GM12878 (cell line): Measurements from ENCODE around the gene PNMA8C.

Experiments
- CBX3 ChIP-seq: fragments of 200-600 bp; sonication (generic); IDR thresholded peaks from 2 replicates; pipeline ENCODE4 v1.6.1; 2016; ENCODE audit warnings: low read depth, borderline replicate concordance
- CREB1 ChIP-seq: IDR thresholded peaks from 2 replicates; pipeline ENCODE4 v1.6.1; 2012; ENCODE audit warnings: low read depth, mild to moderate bottlenecking, inconsistent platforms
- CTCF ChIP-seq, 3 experiments: IDR thresholded peaks in 2 of 3; conservative IDR thresholded peaks in 1 of 3; 2 replicates each; pipeline ENCODE4 v1.5.1; 2011; ENCODE audit warnings: low read depth in 3 of 3, low read length in 3 of 3, mild to moderate bottlenecking in 3 of 3, control low read depth in 2 of 3, moderate library complexity in 2 of 3, inconsistent platforms in 1 of 3, mixed read lengths in 1 of 3; ENCODE audit not compliant: control insufficient read depth in 2 of 3, insufficient read depth in 1 of 3; ENCODE audit errors: extremely low read depth in 1 of 3
- EZH2 ChIP-seq: IDR thresholded peaks from 2 replicates; pipeline ENCODE4 v1.6.1; 2012; ENCODE audit warnings: low read depth, mild to moderate bottlenecking, control low read depth, inconsistent platforms, low read length, borderline replicate concordance; ENCODE audit not compliant: control insufficient read depth
- RAD51 ChIP-seq: fragments of 450-650 bp; IDR thresholded peaks from 2 replicates; pipeline ENCODE4 v1.6.1; 2016; ENCODE audit warnings: moderate library complexity, mild to moderate bottlenecking, inconsistent platforms
- RBBP5 ChIP-seq: fragments of 200-600 bp; sonication (generic); conservative IDR thresholded peaks from 2 replicates; pipeline ENCODE4 v1.6.1; 2016
- RCOR1 ChIP-seq: conservative IDR thresholded peaks from 2 replicates; pipeline ENCODE4 v1.6.1; 2012; ENCODE audit warnings: low read depth, low read length, improper control_type of control experiment
- SUZ12 ChIP-seq: fragments of 200-600 bp; sonication (generic); IDR thresholded peaks from one replicate; pipeline ENCODE4 v1.6.1; 2018; ENCODE audit warnings: antibody characterized with exemption, mild to moderate bottlenecking; ENCODE audit not compliant: unreplicated experiment
- ZNF217 ChIP-seq: fragments of 450-650 bp; IDR thresholded peaks from 2 replicates; pipeline ENCODE4 v1.6.1; 2017; ENCODE audit warnings: antibody characterized with exemption, mild to moderate bottlenecking
- ZNF274 ChIP-seq: IDR thresholded peaks from one replicate; pipeline ENCODE4 v1.8.0; 2011; ENCODE audit not compliant: insufficient read length, insufficient read depth
- TF ChIP-seq, protein P1 (sequence below): IDR thresholded peaks from 2 replicates; pipeline ENCODE4 v1.6.1; 2011; ENCODE audit warnings: low read depth, low read length, improper control_type of control experiment, borderline replicate concordance

DNA sequence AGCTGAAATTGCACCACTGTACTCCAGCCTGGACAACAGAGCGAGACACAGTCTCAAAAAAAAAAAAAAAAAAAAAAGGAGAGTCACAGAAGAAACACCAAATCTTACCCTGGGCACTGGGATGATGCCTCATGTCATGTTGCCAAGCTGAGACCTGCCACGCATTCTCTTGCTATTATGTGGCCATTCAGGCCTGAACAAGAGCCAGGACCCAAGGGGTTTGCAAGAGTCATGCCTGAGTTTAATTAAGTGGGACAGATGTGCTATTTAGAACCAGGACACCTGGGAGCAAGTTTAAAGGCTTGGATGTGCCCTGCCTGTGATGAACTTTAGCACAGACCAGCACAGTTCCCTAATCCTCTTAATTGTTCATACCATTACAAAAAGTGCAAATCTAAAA is 32.8 kb upstream of the PNMA8C start:
- TF ChIP-seq CTCF (IDR thresholded peaks at IDR 0.05 in 2 of 3, conservative IDR thresholded peaks at IDR 0.05 in 1 of 3; ENCODE audit: control insufficient read depth in 2 of 3, extremely low read depth in 1 of 3, insufficient read depth in 1 of 3, low read depth in 3 of 3, low read length in 3 of 3) (no peak), EZH2 (no peak), SUZ12 (no peak), CBX3 (no peak), CREB1 (no peak), RAD51 (no peak), ZNF274 (no peak), ZNF217 (no peak), RCOR1 (no peak), RBBP5 (no peak)
- TF ChIP-seq, protein P1, sequence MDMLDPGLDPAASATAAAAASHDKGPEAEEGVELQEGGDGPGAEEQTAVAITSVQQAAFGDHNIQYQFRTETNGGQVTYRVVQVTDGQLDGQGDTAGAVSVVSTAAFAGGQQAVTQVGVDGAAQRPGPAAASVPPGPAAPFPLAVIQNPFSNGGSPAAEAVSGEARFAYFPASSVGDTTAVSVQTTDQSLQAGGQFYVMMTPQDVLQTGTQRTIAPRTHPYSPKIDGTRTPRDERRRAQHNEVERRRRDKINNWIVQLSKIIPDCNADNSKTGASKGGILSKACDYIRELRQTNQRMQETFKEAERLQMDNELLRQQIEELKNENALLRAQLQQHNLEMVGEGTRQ, result no peak
